ENCODE measurements around the gene UBL7. TPM values are rescaled to one million over a fixed set of nuclear protein-coding genes. Genes with fewer than 3 reads are reported as not detected.

Gene UBL7
- total RNA-seq, 4 donors from 2014 or later: 4.0 to 157 (median 42.3) TPM

- H3K4me1 ChIP-seq: peaks cover 0 to 9% (median 0%) of the 10 kb centered on the region in 4 donors
- peaks cover 10% of the 10 kb centered on the region for H3K27me3 ChIP-seq
- intact Hi-C loops (cut with DNase I; ENCODE audit: low total_unique reads): no loop called here
- no peak for TF ChIP-seq POLR2A (IDR thresholded peaks at IDR 0.05)
- no peak for TF ChIP-seq EP300 (IDR thresholded peaks at IDR 0.05; ENCODE audit: low read depth)
- TF ChIP-seq CTCF (IDR thresholded peaks at IDR 0.05): no peak
- TF ChIP-seq POLR2AphosphoS5 (IDR thresholded peaks at IDR 0.05): no peak
- H3K36me3 ChIP-seq: no peaks in the 10 kb centered on the region
- H3K4me3 ChIP-seq: no peak overlapping the region
- no peaks in the 10 kb centered on the region for H3K9me3 ChIP-seq
- WGBS, 2 donors (ENCODE audit: low coverage in 1 of 2): 82 to 100% methylated on average over 1 to 7 of the region's 7 CpGs
- no peak for DNase-seq
- in situ Hi-C loops (cut with MboI; ENCODE audit: low pct_ligation_motif_present in 1 of 4, low pct_unique_long_range_greater_than_20kb in 1 of 4, low sequenced_read_pairs in 3 of 4): no loop called here
- H3K27ac ChIP-seq: no peak overlapping the region
Measured at GRCh38 chr15:74405823-74406222, 55.1 kb downstream of the UBL7 start.

GRCh38 chr15:74403991-74404563, 56.9 kb downstream of the UBL7 start:
- Histone ChIP-seq H3K4me1 (peaks cover 0 to 13% (median 0%) of the 10 kb centered on the region in 4 donors), H3K27ac (no peak overlapping the region), H3K36me3 (no peaks in the 10 kb centered on the region), H3K4me3 (no peak overlapping the region), H3K27me3 (peaks cover 17% of the 10 kb centered on the region), H3K9me3 (no peaks in the 10 kb centered on the region)
- no peak for DNase-seq
- intact Hi-C loops (cut with DNase I; ENCODE audit: low total_unique reads) (no loop called here), in situ Hi-C loops (cut with MboI; ENCODE audit: low pct_ligation_motif_present in 1 of 4, low pct_unique_long_range_greater_than_20kb in 1 of 4, low sequenced_read_pairs in 3 of 4) (no loop called here)
- WGBS, 2 donors (ENCODE audit: low coverage in 1 of 2): 48% methylated on average over 16 of the region's 16 CpGs; no CpG with 5 or more reads in 1 of the 2 donors
- no peak for TF ChIP-seq EP300 (IDR thresholded peaks at IDR 0.05; ENCODE audit: low read depth)
- TF ChIP-seq CTCF (IDR thresholded peaks at IDR 0.05): no peak
- no peak for TF ChIP-seq POLR2A (IDR thresholded peaks at IDR 0.05)
- TF ChIP-seq POLR2AphosphoS5 (IDR thresholded peaks at IDR 0.05): no peak

GRCh38 chr15:74403588-74403919, 57.4 kb downstream of the UBL7 start:
- DNase-seq: peak; percentile 23
- H3K4me1 ChIP-seq: peaks cover 0 to 13% (median 0%) of the 10 kb centered on the region in 4 donors
- no peak overlapping the region for H3K27ac ChIP-seq
- in situ Hi-C loops (cut with MboI; ENCODE audit: low pct_ligation_motif_present in 1 of 4, low pct_unique_long_range_greater_than_20kb in 1 of 4, low sequenced_read_pairs in 3 of 4): no loop called here
- TF ChIP-seq EP300 (IDR thresholded peaks at IDR 0.05; ENCODE audit: low read depth) (no peak), POLR2A (IDR thresholded peaks at IDR 0.05) (no peak), CTCF (IDR thresholded peaks at IDR 0.05) (no peak), POLR2AphosphoS5 (IDR thresholded peaks at IDR 0.05) (no peak)
- no peaks in the 10 kb centered on the region for H3K36me3 ChIP-seq
- WGBS, 2 donors (ENCODE audit: low coverage in 1 of 2): 76% methylated on average over 10 of the region's 10 CpGs; no CpG with 5 or more reads in 1 of the 2 donors
- H3K27me3 ChIP-seq: peaks cover 17% of the 10 kb centered on the region
- intact Hi-C loops (cut with DNase I; ENCODE audit: low total_unique reads): no loop called here
- no peaks in the 10 kb centered on the region for H3K9me3 ChIP-seq
- no peak overlapping the region for H3K4me3 ChIP-seq

GRCh38 chr15:74402873-74403587, 57.9 kb downstream of the UBL7 start:
- peak overlapping the region in 1 of 4 donors; percentile 6 for H3K27ac ChIP-seq
- peak; percentile 68 for DNase-seq

More at GRCh38 chr15:74402873-74403587, 57.9 kb downstream of the UBL7 start:
- H3K27me3 ChIP-seq: peaks cover 17% of the 10 kb centered on the region
- no peaks in the 10 kb centered on the region for H3K9me3 ChIP-seq
- H3K4me3 ChIP-seq: no peak overlapping the region
- 62% methylated on average over 13 of the region's 13 CpGs; no CpG with 5 or more reads in 1 of the 2 donors for WGBS, 2 donors (ENCODE audit: low coverage in 1 of 2)
- H3K4me1 ChIP-seq: peaks cover 0 to 13% (median 0%) of the 10 kb centered on the region in 4 donors
- no peak for TF ChIP-seq EP300 (IDR thresholded peaks at IDR 0.05; ENCODE audit: low read depth)
- TF ChIP-seq CTCF (IDR thresholded peaks at IDR 0.05): no peak
- no peak for TF ChIP-seq POLR2A (IDR thresholded peaks at IDR 0.05)
- no peak for TF ChIP-seq POLR2AphosphoS5 (IDR thresholded peaks at IDR 0.05)
- H3K36me3 ChIP-seq: no peaks in the 10 kb centered on the region
- in situ Hi-C loops (cut with MboI; ENCODE audit: low pct_ligation_motif_present in 1 of 4, low pct_unique_long_range_greater_than_20kb in 1 of 4, low sequenced_read_pairs in 3 of 4): no loop called here
- intact Hi-C loops (cut with DNase I; ENCODE audit: low total_unique reads): no loop called here
